Thyroid gland (tissue), 4 donors: ENCODE data around the gene TBC1D1.

Experiments
- CTCF ChIP-seq, 6 experiments: fragments of 200-600 bp in 3 of 6; fragments of 450-650 bp in 3 of 6; sonication (generic) in 3 of 6; IDR thresholded peaks; one replicate each; pipeline ENCODE4 v1.5.1; 2016 to 2019; ENCODE audit warnings: antibody characterized with exemption in 6 of 6, mild to moderate bottlenecking in 2 of 6, inconsistent platforms in 1 of 6, moderate library complexity in 1 of 6
- POLR2A ChIP-seq, 2 donors: fragments of 450-650 bp; IDR thresholded peaks; one replicate each; pipeline ENCODE4 v1.6.1; 2017; ENCODE audit warnings: antibody characterized with exemption in 2 of 2, mild to moderate bottlenecking in 2 of 2, moderate library complexity in 1 of 2

DNA sequence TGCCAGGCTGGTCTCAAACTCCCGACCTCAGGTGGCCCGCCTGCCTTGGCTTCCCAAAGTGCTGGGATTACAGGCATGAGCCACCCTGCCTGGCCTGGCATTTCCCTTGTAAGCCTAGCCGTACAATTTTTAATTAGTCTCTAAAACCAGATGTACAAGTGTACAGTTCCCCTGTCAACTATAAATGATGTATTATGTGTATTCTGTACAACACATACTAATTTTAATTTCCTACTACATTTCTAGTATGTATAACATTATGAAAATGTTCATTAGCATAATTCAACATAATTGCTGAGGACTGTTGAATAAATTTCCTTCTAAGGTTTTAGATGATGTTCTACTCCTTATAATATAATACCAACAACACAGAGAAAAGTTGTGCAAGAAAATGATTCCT, 27.8 kb downstream of the TBC1D1 start:
- TF ChIP-seq CTCF (IDR thresholded peaks at IDR 0.05) (no peak), POLR2A (IDR thresholded peaks at IDR 0.05) (no peak)
